Right lobe of liver (tissue), 4 donors: ENCODE data around the gene CDH12.

Source experiments
- POLR2A ChIP-seq: fragments of 450-650 bp; IDR thresholded peaks from one replicate; pipeline ENCODE4 v1.6.1; 2017; ENCODE audit warnings: antibody characterized with exemption, mild to moderate bottlenecking
- TF ChIP-seq, protein P1 (sequence below), 4 donors: fragments of 200-600 bp in 3 of 4; fragments of 450-650 bp in 1 of 4; IDR thresholded peaks; one replicate each; pipeline versions ENCODE4 v1.5.1 to v1.8.0; 2016 to 2022; ENCODE audit warnings: antibody characterized with exemption in 4 of 4, mild to moderate bottlenecking in 2 of 4
- donor health status: DM: no; HTN: no; CAD: no.
- donor health status: DM: no; HTN: no; CAD: no.
- donor health status: DM: no; HTN: yes; CAD: no.

DNA sequence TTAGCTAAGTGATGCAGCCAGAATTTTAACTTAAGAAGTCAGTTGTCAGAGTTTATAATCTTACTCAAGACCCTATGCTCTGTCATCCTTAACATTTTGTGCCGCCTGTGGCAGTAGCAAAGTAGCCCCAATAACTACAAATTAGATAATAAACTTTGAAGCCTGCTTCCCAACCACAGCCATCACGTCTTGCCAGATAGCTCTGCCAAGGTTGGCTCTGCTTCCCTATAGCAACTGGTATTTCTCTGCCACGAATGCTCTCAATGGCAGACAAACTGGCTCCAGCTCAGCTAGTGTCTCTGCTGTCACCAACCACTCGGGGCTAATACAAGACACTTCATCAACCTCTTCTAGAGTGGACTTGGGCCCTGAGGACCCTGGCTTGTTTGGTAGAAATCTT is 576.1 kb downstream of the CDH12 start:
- TF ChIP-seq, protein P1, sequence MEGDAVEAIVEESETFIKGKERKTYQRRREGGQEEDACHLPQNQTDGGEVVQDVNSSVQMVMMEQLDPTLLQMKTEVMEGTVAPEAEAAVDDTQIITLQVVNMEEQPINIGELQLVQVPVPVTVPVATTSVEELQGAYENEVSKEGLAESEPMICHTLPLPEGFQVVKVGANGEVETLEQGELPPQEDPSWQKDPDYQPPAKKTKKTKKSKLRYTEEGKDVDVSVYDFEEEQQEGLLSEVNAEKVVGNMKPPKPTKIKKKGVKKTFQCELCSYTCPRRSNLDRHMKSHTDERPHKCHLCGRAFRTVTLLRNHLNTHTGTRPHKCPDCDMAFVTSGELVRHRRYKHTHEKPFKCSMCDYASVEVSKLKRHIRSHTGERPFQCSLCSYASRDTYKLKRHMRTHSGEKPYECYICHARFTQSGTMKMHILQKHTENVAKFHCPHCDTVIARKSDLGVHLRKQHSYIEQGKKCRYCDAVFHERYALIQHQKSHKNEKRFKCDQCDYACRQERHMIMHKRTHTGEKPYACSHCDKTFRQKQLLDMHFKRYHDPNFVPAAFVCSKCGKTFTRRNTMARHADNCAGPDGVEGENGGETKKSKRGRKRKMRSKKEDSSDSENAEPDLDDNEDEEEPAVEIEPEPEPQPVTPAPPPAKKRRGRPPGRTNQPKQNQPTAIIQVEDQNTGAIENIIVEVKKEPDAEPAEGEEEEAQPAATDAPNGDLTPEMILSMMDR (IDR thresholded peaks at IDR 0.05), result no peak
- TF ChIP-seq POLR2A, result no peak
